Mucosa of descending colon (tissue), 3 donors: ENCODE data around the gene GDAP1L1. TPM values are rescaled to one million over a fixed set of nuclear protein-coding genes. Genes with fewer than 3 reads are reported as not detected.
"Not testable (repeated sequence)": the region's sequence is repeated elsewhere in the genome, so short reads cannot be mapped to it uniquely, and the experiment has no call there.

Experiments
- ATAC-seq: fragments of 200-7000 bp; cut with Tn5 transposase; one replicate; pipeline ENCODE4 v1.9.1; 2020; ENCODE audit warnings: mild to moderate bottlenecking, moderate library complexity
- DNase-seq, 3 donors: peaks; one replicate each; pipeline ENCODE4 v3.0.0-alpha.2; 2020
- H3K36me3 ChIP-seq: fragments of 200-600 bp; one replicate; pipeline ENCODE4 v1.8.0; 2021; ENCODE audit warnings: low read depth, mild to moderate bottlenecking
- H3K4me1 ChIP-seq: fragments of 200-600 bp; one replicate; pipeline ENCODE4 v1.8.0; 2021; ENCODE audit warnings: low read depth, mild to moderate bottlenecking
- H3K4me3 ChIP-seq: fragments of 200-600 bp; one replicate; pipeline ENCODE4 v1.8.0; 2021; ENCODE audit warnings: mild to moderate bottlenecking
- H3K9me3 ChIP-seq: fragments of 200-600 bp; one replicate; pipeline ENCODE4 v1.8.0; 2021; ENCODE audit warnings: mild to moderate bottlenecking
- CTCF ChIP-seq: fragments of 200-600 bp; IDR thresholded peaks from one replicate; pipeline ENCODE4 v1.8.0; 2022; ENCODE audit warnings: antibody characterized with exemption, mild to moderate bottlenecking
- intact Hi-C, 2 donors: fragments of 100-400 bp; cut with DNase I in 1 of 2; cut with micrococcal nuclease in 1 of 2; formaldehyde crosslinking; loops; one replicate each; pipeline versions ENCODE4 v1.11.0 to v1.11.1; 2022; cut with DNase I, micrococcal nuclease
- total RNA-seq, 3 donors: library from RNA; stranded (reverse); fragmentation: NEBNext Ultra II Directional in 2 of 3; extraction: Animal tissue kit (Norgen Biotek cat#: 25700) in 2 of 3; gene quantifications; one replicate each; pipeline versions ENCODE4 v1.2.1 to v1.2.4, GENCODE V29; 2021 to 2023
- donor health status: DM: no; HTN: no; CAD: no; lungs with moderate emphysema.
- donor health status: DM: no; HTN: no; CAD: no.
- donor health status: DM: no; HTN: yes; CAD: no.

Gene GDAP1L1
- total RNA-seq, 3 donors from 2014 or later, result 0.25 TPM; not detected in 2

GRCh38 chr20:44228465-44229258, 18.4 kb upstream of the GDAP1L1 start:
- Histone ChIP-seq H3K4me3 (no peak overlapping the region), H3K9me3 (no peaks in the 10 kb centered on the region), H3K36me3 (no peaks in the 10 kb centered on the region), H3K4me1 (no peaks in the 10 kb centered on the region)
- intact Hi-C loops, result no loop called here
- no peak for ATAC-seq
- no peak for DNase-seq
- TF ChIP-seq CTCF, result no peak

DNA sequence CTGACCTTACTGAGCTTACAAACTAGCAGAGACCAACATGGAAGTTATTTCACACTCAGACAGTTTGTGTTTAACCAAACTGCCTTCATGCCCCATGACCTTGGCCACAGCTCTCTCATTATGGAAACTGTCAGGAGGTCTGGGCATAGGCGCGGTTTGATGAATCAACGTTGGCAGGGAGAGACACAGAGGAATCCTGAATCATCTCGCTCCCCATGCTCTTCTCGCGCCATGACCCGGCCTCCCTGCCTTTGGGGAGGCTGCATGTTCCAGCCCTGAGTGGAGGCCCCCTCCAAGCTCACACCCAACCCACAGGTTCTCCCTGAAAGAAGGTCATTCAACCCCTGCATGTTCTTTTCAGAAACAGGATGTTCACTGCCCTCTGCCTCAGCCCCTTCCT, 15.9 kb upstream of the GDAP1L1 start:
- intact Hi-C loops, result no loop called here
- Histone ChIP-seq H3K9me3 (no peaks in the 10 kb centered on the region), H3K4me3 (no peak overlapping the region), H3K4me1 (no peaks in the 10 kb centered on the region), H3K36me3 (no peaks in the 10 kb centered on the region)
- DNase-seq, result no peak
- TF ChIP-seq CTCF, result no peak
- no peak for ATAC-seq

DNA sequence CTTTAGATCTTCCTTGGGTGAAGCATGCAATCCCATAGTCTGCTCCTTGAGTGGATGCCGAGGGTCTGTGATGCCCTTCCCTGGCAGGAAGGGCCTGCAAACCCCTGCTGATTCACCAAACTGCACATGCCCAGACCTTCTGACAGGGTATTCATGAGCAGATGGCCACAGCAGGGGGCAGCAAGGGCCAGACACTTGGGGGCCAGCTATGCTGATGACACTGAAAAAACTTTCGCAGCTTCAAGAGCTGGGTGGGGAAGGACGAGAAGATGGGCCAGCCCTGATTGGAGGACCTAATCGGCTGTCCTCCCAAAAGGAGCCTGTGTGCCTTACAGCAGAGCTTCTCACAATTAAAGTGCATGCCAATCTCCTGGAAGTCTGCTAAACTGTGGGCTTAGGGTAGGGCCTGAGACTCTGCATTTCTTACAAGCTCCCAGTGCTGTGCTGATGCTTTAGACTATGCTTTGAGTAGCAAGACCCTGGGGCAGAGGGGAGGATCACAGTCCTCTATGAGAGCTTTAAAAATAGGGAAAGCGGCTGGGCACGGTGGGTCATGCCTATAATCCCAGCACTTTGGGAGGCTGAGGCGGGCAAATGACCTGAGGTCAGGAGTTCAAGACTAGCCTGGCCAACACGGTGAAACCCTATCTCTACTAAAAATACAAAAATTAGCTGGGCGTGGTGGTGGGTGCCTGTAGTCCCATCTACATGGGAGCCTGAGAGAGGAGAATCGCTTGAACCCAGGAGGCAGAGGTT, 15.2 kb upstream of the GDAP1L1 start:
- H3K36me3 ChIP-seq, result no peaks in the 10 kb centered on the region
- ATAC-seq (no peak), DNase-seq (no peak)
- H3K4me1 ChIP-seq, result no peaks in the 10 kb centered on the region
- H3K4me3 ChIP-seq, result no peak overlapping the region
- TF ChIP-seq CTCF, result no peak
- H3K9me3 ChIP-seq, result no peaks in the 10 kb centered on the region
- intact Hi-C loops, result no loop called here

- H3K4me3 ChIP-seq, DNase-seq, intact Hi-C loops, H3K4me1 ChIP-seq, H3K36me3 ChIP-seq, H3K9me3 ChIP-seq, ATAC-seq: not testable (repeated sequence)
These were observed 14.6 kb upstream of the GDAP1L1 start for GRCh38 chr20:44232469-44232856.

- no peaks in the 10 kb centered on the region for H3K36me3 ChIP-seq
- no peaks in the 10 kb centered on the region for H3K9me3 ChIP-seq
- H3K4me3 ChIP-seq, result no peak overlapping the region
- ATAC-seq (no peak), DNase-seq (no peak)
- no peak for TF ChIP-seq CTCF
- H3K4me1 ChIP-seq, result no peaks in the 10 kb centered on the region
- intact Hi-C loops, result no loop called here
These were observed 13.6 kb upstream of the GDAP1L1 start for GRCh38 chr20:44233436-44234016.
